ENCODE measurements around the gene ANO8. TPM values are rescaled to one million over a fixed set of nuclear protein-coding genes. Genes with fewer than 3 reads are reported as not detected.

Gene ANO8
- total and polyA plus RNA-seq, 2 of the 8 experiments (the other 6 are each of a cell fraction or from before 2014, with no cell fraction given): 9.5 to 20.7 TPM

DNA sequence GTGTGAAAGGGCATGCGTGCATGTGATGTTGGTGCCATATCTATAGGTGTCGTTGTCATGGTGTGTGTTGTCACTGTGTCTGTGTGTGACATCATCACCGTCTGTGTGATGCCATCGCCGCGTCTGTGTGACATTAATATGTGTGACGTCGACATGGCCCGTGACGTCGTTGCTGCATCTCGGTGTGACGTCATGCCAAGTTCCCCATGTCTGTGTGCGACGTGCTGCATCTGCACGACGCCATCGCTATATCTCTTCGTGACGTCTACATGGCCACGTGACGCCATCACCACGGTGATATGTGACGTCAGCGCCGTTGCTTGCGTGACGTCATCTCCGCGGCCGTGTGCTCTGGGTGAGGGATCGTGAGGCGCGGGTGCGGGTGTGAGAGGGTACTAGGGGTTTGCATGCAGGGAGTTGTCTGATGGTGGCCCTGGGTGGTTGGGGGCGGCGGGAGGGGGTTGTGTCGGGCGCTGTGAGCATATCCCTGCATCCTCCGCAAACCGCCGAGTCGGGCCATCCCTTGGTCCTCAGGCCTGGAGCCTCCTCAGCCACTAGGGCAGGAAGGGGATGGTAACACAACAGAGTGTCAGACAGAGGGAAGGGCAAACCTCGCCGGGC lies 17.3 kb upstream of the ANO8 start:
- Histone ChIP-seq H3K23me2 (ENCODE audit: low read depth, low read length) (no peaks in the 10 kb centered on the region), H2BK20ac (ENCODE audit: low read length) (no peak overlapping the region), H2BK5ac (ENCODE audit: low read depth, low read length) (peak overlapping the region; percentile 1), H4K20me1 (replicated peaks in 1 of 2; ENCODE audit: control insufficient read depth in 1 of 2, insufficient read depth in 2 of 2, low read length in 2 of 2) (no peaks in the 10 kb centered on the region), H3K18ac (ENCODE audit: extremely low read depth, low read length) (no peak overlapping the region), H2AFZ (ENCODE audit: low read length) (no peak overlapping the region), H3K23ac (ENCODE audit: insufficient read length) (no peak overlapping the region), H3K79me2 (ENCODE audit: control insufficient read depth in 1 of 2, insufficient read depth in 2 of 2, low read length in 2 of 2) (no peaks in the 10 kb centered on the region), H3K4me2 (ENCODE audit: insufficient read depth in 1 of 2, low read depth in 2 of 2, low read length in 2 of 2) (no peak overlapping the region), H3K79me1 (ENCODE audit: low read depth, low read length) (no peaks in the 10 kb centered on the region), H4K91ac (replicated peaks; ENCODE audit: insufficient read length, low read length) (peak overlapping the region; percentile 36), H3K4me3 (ENCODE audit: extremely low read depth in 1 of 4, insufficient read depth in 2 of 4, low read depth in 3 of 4, low read length in 4 of 4) (no peak overlapping the region), H3K56ac (replicated peaks; ENCODE audit: insufficient read length, low read depth, low read length) (no peak overlapping the region), H3K36me3 (ENCODE audit: control insufficient read depth in 2 of 4, insufficient read depth in 4 of 4, low read length in 3 of 4) (no peaks in the 10 kb centered on the region), H3K4me1 (replicated peaks in 1 of 4; ENCODE audit: control insufficient read depth in 3 of 4, insufficient read depth in 4 of 4, low read length in 3 of 4) (peaks cover 0 to 4% (median 3%) of the 10 kb centered on the region in 4 experiments; a peak in 3 of 7 replicates), H4K8ac (ENCODE audit: extremely low read depth, insufficient read depth, low read length) (no peak overlapping the region; the same call in 1 of the 2 replicates), H3K27me3 (replicated peaks in 1 of 4; ENCODE audit: control insufficient read depth in 3 of 4, extremely low read depth in 1 of 4, insufficient read depth in 3 of 4, low read length in 3 of 4) (no peaks in the 10 kb centered on the region), H3K9me3 (ENCODE audit: insufficient read depth in 2 of 2, low read depth in 1 of 2, low read length in 1 of 2) (no peaks in the 10 kb centered on the region), H3K9ac (replicated peaks in 1 of 4; ENCODE audit: extremely low read depth in 1 of 4, low read depth in 3 of 4, low read length in 3 of 4) (no peak overlapping the region), H3K14ac (ENCODE audit: insufficient read length) (no peak overlapping the region), H2AK5ac (ENCODE audit: low read depth, low read length) (peak overlapping the region; percentile 42; the same call in 1 of the 2 replicates), H3K4ac (replicated peaks; ENCODE audit: insufficient read length, low read depth, low read length) (no peak overlapping the region), H4K5ac (ENCODE audit: insufficient read length, low read depth, low read length) (no peak overlapping the region), H2BK15ac (ENCODE audit: low read length) (no peak overlapping the region; the same call in 1 of the 2 replicates), H2BK120ac (replicated peaks; ENCODE audit: low read depth, low read length) (no peak overlapping the region), H3K27ac (ENCODE audit: low read depth, low read length) (no peak overlapping the region), H2BK12ac (ENCODE audit: low read depth, low read length) (peak overlapping the region; percentile 55; the same call in 1 of the 2 replicates)
- FAIRE-seq: no peak
- ChIA-PET POLR2A (ENCODE audit: partially characterized antibody) (no interaction called here), CTCF (ENCODE audit: partially characterized antibody) (no interaction called here)
- TF ChIP-seq RFX5 (IDR thresholded peaks at IDR 0.05; ENCODE audit: borderline replicate concordance, low read depth, low read length) (no peak), CREB1 (IDR thresholded peaks at IDR 0.05) (peak; percentile 90), RNF2 (IDR thresholded peaks at IDR 0.05; ENCODE audit: borderline replicate concordance, low read depth, low read length, missing control alignments, poor library complexity, severe bottlenecking) (no peak), SUZ12 (IDR thresholded peaks at IDR 0.05; ENCODE audit: low read length) (no peak), SIRT6 (IDR thresholded peaks at IDR 0.05; ENCODE audit: low read length) (no peak), PHF8 (conservative IDR thresholded peaks at IDR 0.05; ENCODE audit: low read depth, low read length) (no peak), POLR2AphosphoS5 (IDR thresholded peaks at IDR 0.05; ENCODE audit: low read depth, low read length) (no peak)
- no peak for DNase-seq (ENCODE audit: low read depth in 1 of 2, low spot score in 2 of 2)
- 95% methylated on average over 42 of the region's 45 CpGs; no CpG with 5 or more reads in 1 of the 2 experiments for WGBS, 2 experiments (ENCODE audit: extremely low coverage in 1 of 2, insufficient coverage in 1 of 2, insufficient read length in 1 of 2, insufficient replicate concordance in 2 of 2, low coverage in 1 of 2, low lambda C conversion rate in 2 of 2, missing lambda C conversion rate in 1 of 2)

Measured in H1 (cell line).